ENCODE measurements around the gene TDRD3. TPM values are rescaled to one million over a fixed set of nuclear protein-coding genes. Genes with fewer than 3 reads are reported as not detected.
"Not testable (repeated sequence)": the region's sequence is repeated elsewhere in the genome, so short reads cannot be mapped to it uniquely, and the experiment has no call there.

The TDRD3 gene
- total RNA-seq, 1 donor from 2014 or later = 3.0 TPM

DNA sequence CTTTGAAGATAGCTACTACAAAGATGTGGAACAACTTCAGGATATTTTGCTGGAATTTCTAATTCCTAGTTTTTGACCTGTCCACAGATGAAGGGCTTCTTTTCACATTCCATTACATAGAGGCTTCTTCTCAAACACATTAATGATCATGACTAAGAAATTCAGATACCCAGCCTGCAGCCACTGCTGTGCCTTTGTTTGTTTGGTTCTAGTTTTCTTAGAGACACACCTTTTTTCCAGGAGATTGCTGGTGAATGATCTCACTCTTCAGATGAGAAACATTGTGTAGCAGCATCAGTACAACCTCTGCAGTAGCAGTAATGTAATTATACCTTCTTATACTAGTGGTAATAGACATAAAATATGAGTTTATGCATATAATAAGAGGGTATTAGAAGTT, 5.0 kb downstream of the TDRD3 start:
- TF ChIP-seq, protein P1, sequence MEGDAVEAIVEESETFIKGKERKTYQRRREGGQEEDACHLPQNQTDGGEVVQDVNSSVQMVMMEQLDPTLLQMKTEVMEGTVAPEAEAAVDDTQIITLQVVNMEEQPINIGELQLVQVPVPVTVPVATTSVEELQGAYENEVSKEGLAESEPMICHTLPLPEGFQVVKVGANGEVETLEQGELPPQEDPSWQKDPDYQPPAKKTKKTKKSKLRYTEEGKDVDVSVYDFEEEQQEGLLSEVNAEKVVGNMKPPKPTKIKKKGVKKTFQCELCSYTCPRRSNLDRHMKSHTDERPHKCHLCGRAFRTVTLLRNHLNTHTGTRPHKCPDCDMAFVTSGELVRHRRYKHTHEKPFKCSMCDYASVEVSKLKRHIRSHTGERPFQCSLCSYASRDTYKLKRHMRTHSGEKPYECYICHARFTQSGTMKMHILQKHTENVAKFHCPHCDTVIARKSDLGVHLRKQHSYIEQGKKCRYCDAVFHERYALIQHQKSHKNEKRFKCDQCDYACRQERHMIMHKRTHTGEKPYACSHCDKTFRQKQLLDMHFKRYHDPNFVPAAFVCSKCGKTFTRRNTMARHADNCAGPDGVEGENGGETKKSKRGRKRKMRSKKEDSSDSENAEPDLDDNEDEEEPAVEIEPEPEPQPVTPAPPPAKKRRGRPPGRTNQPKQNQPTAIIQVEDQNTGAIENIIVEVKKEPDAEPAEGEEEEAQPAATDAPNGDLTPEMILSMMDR (IDR thresholded peaks at IDR 0.05) = no peak
- Histone ChIP-seq H3K27ac (no peak overlapping the region), H3K27me3 (no peaks in the 10 kb centered on the region), H3K9me3 (no peaks in the 10 kb centered on the region), H3K36me3 (no peaks in the 10 kb centered on the region), H3K4me3 (no peak overlapping the region), H3K4me1 (peaks cover 0 to 14% of the 10 kb centered on the region in 2 donors)
- DNase-seq (ENCODE audit: low spot score in 2 of 2) = no peak
- intact Hi-C loops (cut with DNase I) = no loop called here

DNA sequence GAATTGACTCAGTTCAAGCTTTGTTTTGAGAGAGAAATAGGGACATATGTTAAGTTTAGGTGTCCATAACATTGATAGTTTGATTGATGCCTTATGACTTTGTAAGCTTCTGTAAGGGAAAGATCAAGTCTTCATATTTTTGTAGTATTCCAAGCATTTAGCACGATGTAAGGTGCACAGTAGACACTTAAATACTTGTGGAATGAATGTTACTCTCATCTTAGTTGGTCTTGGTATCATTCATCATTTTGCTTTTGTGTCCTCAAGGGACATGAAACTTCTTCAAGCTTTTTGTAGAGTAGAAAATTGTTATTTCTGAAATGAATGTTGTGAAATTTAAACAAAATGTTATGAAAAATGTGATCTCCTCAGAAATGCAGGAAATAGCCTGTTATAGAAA, 10.1 kb downstream of the TDRD3 start:
- Histone ChIP-seq H3K4me3 (no peak overlapping the region), H3K4me1 (no peaks in the 10 kb centered on the region), H3K9me3 (no peaks in the 10 kb centered on the region), H3K27ac (no peak overlapping the region), H3K27me3 (no peaks in the 10 kb centered on the region), H3K36me3 (no peaks in the 10 kb centered on the region)
- no peak for DNase-seq (ENCODE audit: low spot score in 2 of 2)
- intact Hi-C loops (cut with DNase I) = no loop called here
- TF ChIP-seq, protein P1 (IDR thresholded peaks at IDR 0.05) = no peak

GRCh38 chr13:60407852-60408251, 10.8 kb downstream of the TDRD3 start:
- H3K36me3 ChIP-seq; DNase-seq (ENCODE audit: low spot score in 2 of 2); H3K27me3 ChIP-seq; H3K4me1 ChIP-seq; intact Hi-C loops (cut with DNase I); H3K27ac ChIP-seq; H3K9me3 ChIP-seq; H3K4me3 ChIP-seq: not testable (repeated sequence)

DNA sequence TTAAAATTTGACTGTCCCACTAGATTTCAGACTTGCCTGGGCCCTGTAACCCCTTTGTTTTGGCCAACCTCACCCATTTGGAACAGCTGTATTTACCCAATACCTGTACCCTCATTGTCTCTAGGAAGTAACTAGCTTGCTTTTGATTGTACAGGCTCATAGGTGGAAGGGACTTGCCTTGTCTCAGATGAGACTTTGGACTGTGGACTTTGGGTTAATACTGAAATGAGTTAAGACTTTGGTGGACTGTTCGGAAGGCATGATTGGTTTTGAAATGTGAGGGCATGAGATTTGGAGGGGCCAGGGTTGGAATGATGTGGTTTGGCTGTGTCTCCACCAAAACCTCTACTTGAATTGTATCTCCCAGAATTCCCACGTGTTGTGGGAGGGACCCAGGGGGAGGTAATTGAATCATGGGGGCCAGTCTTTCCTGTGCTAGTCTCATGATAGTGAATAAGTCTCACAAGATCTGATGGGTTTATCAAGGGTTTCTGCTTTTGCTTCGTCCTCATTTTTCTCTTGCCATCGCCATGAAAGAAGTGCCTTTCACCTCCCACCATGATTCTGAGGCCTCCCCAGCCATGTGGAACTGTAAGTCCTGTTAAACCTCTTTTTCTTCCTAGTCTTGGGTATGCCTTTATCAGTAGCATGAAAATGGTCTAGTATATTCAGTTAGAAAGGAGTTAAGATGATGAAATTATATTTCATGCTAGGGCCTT, 12.7 kb downstream of the TDRD3 start:
- intact Hi-C loops (cut with DNase I); H3K4me1 ChIP-seq; H3K27ac ChIP-seq; H3K9me3 ChIP-seq; H3K27me3 ChIP-seq; H3K4me3 ChIP-seq; DNase-seq (ENCODE audit: low spot score in 2 of 2); H3K36me3 ChIP-seq: not testable (repeated sequence)

DNA sequence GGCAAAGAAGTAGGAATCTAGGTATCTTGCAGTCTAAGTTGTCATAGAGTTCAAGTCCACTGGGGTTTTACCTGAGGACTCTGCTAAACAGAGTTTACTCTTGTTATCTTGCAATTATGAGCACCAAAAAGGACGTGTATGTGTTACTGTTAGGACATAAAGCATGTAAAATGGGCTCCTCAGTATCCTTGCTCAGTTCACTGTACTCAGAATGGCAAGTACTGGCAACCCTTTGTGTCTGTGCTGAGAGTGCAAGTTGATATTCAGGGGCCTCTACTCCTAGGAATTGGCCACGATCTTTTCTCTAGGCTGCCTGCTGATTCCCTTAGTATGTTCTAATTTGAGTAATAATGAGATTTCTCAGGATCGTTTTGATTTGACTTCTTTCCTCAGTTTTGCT, 13.3 kb downstream of the TDRD3 start:
- no peak for DNase-seq (ENCODE audit: low spot score in 2 of 2)
- no peak overlapping the region for H3K27ac ChIP-seq
- no peak overlapping the region for H3K4me3 ChIP-seq
- H3K9me3 ChIP-seq = no peaks in the 10 kb centered on the region
- TF ChIP-seq, protein P1 (IDR thresholded peaks at IDR 0.05) = no peak
- no peaks in the 10 kb centered on the region for H3K4me1 ChIP-seq
- H3K27me3 ChIP-seq = no peaks in the 10 kb centered on the region
- intact Hi-C loops (cut with DNase I) = no loop called here
- no peaks in the 10 kb centered on the region for H3K36me3 ChIP-seq

DNA sequence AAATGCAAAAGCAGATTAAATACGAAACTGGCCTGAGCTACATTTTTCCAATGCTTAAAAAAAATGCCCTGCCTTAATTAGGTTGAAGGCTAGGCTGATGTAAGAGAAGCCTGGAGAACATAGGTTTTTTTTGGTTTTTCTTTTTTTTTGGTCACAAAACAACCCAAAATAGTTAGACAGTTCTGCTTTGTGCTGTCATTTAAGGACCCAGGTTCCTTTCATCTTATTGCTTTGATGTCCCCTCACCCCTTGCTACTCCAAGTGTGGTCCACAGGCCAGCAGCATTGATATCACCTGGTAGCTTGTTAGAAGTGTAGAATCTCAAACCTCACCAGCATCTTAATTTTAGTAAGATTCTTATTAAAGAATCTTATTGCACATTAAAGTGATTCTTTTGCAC, 14.4 kb downstream of the TDRD3 start:
- H3K27ac ChIP-seq = no peak overlapping the region
- TF ChIP-seq, protein P1 (IDR thresholded peaks at IDR 0.05) = no peak
- no peaks in the 10 kb centered on the region for H3K27me3 ChIP-seq
- peaks cover 0 to 2% of the 10 kb centered on the region in 2 donors for H3K4me1 ChIP-seq
- H3K36me3 ChIP-seq = no peaks in the 10 kb centered on the region
- no peaks in the 10 kb centered on the region for H3K9me3 ChIP-seq
- intact Hi-C loops (cut with DNase I) = no loop called here
- H3K4me3 ChIP-seq = no peak overlapping the region
- DNase-seq (ENCODE audit: low spot score in 2 of 2) = no peak

- Histone ChIP-seq H3K27ac (no peak overlapping the region), H3K4me3 (no peak overlapping the region), H3K4me1 (peaks cover 0 to 4% of the 10 kb centered on the region in 2 donors), H3K9me3 (no peaks in the 10 kb centered on the region), H3K27me3 (no peaks in the 10 kb centered on the region), H3K36me3 (no peaks in the 10 kb centered on the region)
- DNase-seq (ENCODE audit: low spot score in 2 of 2) = no peak
- TF ChIP-seq, protein P1 (IDR thresholded peaks at IDR 0.05) = no peak
- intact Hi-C loops (cut with DNase I) = no loop called here
These were observed 15.0 kb downstream of the TDRD3 start for GRCh38 chr13:60411983-60412382.

Measured in ascending aorta (tissue), 2 donors.